ENCODE results near the gene CDSN.

CDSN gene

DNA sequence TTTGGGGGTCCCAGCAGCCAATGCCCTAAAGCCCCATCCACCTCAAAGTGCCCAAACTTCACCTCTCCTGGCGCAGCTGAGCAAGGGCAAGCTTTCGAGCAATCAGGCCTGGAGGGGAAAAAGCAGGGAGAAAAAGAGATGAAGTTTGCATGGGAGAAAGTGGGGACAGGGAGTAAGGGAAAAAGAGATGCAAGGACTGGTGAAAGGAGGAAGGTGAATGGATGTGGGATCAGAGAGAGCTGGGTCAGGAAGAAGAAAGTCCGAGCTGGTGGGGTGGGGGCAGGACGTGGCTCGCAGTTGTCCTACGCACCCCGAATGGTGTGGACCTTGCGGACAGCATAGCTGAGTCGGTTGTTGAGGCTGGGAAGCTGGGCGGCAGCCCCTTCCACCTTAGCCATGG, 25.1 kb upstream of the CDSN start:
- no peak for DNase-seq (ENCODE audit: low spot score)

DNA sequence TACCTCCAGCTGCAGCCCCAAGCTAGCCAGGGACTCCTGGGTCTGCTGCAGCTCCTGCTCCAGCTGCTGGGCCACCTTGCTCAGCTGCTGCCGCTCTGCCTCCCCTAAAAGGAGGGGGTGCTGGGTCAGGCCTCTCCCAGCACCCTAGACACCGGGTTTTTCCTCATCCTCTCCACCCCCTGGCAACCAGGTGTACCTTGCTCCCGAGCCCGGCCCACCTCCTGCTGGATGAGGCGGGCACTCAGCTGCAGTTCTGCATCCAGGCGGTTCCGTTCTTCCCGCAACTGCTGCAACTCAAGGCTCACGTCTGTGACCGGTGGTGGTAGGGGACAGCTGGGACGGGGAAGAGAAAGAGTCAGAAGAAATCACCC, 24.7 kb upstream of the CDSN start:
- no peak for DNase-seq (ENCODE audit: low spot score)

DNA sequence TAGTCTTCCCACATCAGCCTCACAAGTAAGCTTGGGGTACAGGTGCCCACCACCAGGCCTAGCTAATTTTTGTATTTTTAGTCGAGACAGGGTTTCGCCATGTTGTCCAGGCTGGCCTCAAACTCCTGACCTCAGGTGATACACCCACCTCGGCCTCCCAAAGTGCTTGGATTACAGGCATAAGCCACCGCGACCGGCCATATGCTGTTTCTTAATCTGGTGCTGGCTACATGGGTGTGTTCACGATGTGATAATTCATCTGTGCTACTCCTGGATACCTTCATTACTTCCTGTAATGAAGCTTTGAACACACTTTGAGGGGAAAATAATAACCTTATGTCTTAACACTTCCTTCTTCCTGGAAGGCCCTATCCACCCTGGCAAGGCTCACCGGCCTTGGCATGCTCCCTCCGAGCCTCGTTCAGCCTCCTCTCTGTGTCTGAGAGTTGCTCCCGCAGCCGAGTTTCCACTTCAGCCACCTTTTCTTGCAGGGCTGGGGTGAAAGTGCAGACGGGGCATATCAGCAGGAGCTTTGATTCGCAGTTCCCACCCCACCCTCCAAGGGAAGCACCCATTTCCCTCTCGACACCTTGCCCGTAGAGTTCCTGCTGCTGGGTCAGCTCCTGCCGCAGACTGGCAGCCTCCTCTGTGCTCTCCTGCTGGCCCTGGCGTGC, 24.2 kb upstream of the CDSN start:
- no peak for DNase-seq (ENCODE audit: low spot score)

DNA sequence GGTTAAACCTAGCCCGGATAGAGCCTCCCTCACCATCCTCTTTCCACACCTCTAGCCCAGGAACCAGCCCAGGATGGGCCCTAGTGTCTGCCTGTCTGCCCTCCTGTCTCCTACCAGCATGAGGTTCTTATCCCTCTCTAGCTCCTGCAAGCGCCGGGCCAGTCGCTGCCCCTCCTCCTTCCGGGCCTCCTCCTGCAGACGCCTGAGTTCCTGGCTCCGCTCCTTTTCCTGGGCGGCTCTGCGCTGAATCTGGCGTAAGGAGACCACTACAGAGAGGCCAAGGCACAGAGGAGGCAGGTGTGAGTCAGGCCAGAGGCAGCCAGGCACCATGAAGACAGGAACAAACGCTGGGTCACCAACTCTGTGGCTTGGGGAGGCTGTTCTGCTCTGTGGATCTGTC, 22.9 kb upstream of the CDSN start:
- DNase-seq (ENCODE audit: low spot score): peak; percentile 76

DNA sequence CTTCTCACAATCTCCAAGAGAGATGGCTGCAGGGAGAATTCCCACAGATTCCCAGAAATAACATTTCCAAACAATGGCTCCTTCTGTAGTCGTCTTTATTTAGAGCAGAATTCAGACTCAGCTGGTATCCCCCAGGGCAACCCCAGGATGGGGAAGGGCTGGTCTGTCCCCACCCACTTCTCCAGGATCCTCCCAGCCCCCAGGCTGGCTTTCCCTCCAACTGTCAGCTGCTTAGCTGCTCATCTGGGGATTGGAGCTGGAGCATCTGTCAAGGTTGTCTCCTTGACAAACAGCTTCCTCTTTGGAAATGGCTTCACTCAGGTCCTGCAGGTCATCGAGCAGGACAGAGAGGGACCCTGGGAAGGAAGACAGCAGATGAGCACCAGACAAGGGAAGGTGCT, 22.1 kb upstream of the CDSN start:
- DNase-seq (ENCODE audit: low spot score): no peak

DNA sequence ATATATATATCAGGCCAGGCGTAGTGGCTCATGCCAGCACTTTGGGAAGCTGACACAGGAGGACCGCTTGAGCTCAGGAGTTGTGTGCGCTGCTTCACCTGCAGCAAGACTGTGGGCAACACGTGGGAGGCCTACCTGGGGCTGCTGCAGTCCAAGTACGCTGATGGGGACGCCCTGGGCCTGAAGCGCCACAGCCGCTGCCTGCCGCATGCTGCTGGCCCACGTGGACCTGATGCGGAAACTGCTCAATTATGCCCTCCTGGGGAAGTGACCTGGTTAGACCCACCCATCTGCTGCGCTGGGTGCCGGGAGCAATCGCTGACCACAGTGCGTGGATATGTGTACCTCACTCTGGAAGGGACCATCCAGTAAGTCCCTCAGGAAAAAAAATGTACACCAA, 20.4 kb upstream of the CDSN start:
- no peak for DNase-seq (ENCODE audit: low spot score)

DNA sequence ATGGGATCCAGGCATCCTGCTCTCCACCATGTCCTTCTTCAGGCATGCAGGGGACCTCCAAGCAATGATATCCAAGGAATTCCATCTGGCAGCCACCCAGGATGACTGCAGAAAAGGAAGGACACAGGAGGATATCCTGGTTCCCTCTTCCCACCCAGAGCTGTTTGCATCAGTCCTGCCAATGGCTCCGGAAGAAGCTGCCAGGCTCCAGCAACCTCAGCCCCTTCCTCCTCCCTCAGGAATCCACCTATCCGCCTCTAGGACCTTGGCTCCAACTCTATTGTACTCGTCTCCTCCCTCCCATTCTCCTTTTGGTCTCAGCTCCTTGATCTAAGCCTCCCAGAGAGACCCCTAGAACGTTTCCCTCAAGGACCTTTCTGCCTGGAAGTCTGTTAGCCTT, 19.4 kb upstream of the CDSN start:
- no peak for DNase-seq (ENCODE audit: low spot score)

DNA sequence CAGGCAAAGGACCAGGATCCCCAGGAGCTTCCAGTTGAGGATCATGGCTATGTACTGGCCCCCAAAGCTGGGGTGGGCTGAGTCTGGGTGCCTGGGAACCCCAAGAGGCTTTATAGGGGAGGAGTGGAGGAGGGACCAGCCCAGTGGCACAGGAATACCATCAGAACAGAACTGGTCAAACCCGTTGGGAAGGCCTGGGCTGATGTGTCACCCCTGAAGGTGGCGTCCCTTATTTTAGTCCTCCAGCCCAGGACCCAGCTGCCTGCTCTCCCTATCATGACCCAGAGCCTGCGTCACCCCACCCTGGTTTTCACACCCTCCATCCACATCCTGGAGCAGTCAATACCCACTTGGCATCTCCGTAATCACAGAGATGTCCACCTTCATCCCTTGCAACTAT, 18.7 kb upstream of the CDSN start, which contains the start of gene PSORS1C2:
PSORS1C2 (minus strand) TSS at position 85 of the 400 bp plus-strand sequence; CDS start at position 45, 40 bp downstream.
- no peak for DNase-seq (ENCODE audit: low spot score)

DNA sequence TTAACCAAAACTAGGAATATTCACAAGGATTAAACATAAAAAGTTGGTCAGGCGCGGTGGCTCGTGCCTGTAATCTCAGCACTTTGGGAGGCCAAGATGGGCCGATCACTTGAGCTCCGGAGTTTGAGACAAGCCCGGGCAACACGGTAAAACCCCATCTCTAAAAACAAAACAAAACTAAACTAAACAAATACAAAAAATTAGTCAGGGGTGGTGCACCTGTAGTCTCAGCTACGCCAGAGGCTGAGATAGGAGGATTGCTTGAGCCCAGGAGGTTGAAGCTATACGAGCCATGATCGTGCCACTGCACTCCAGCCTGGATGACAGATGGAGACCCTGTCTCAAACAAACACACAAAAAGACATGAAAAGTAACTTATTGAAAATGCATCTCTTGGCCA, 15.5 kb upstream of the CDSN start:
- DNase-seq (ENCODE audit: low spot score): no peak

DNA sequence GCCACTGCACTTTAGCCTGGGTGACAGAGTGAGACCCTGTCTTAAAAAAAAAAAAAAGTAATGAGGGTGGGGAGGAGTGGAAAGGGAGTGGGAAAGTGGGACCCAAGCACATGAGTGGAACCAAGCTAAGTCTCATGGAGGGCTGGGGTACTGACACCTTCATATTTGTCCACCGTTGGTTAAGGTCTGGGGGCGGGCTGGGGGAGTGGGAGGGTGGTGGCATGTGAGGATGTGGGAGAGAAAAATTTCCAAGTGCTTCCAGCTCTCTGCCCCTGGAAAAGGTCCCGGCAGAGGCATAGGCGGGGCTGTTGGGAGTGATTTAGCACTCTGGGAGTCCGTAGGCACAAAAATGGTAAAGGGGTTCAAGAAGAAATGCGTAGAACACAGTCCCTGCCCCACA, 12.6 kb upstream of the CDSN start:
- DNase-seq (ENCODE audit: low spot score): no peak

DNA sequence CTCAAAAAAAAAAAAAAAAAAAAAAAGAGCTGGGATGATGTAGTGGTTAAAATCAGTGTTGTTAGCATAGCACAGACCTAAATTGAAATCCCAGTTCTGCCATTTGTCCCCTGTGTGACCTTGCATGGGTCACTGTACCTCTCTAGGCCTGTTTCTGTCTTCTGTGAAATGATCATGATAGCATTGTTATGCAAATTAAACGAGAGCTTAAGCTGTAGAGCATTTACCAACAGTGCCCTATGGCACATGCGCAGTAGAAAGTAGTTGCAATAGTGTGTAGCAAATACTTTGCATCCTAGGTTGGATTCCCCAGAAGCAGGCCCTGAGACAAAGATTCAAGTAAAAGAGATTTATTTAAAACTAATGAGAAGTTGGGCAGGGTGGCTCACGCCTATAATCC, 11.3 kb upstream of the CDSN start:
- DNase-seq (ENCODE audit: low spot score): no peak

DNA sequence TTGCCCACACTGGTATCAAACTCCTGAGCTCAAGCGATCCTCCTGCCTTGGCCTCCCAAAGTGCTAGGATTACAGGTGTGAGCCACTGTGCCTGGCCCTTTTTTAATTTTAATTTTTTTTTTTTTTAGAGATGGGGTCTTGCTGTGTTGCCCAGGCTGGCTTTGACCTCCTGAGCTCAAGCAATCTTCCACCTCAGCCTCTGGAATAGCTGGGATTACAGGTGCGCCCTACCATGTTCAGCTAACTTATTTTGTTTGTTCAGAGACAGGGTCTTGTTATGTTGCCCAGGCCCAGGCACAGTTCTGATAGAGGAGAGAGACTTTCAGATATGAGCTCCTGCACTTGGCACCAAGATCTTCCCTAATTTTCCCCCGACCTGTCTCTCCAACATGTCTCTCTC, 10.5 kb upstream of the CDSN start:
- no peak for DNase-seq (ENCODE audit: low spot score)

DNA sequence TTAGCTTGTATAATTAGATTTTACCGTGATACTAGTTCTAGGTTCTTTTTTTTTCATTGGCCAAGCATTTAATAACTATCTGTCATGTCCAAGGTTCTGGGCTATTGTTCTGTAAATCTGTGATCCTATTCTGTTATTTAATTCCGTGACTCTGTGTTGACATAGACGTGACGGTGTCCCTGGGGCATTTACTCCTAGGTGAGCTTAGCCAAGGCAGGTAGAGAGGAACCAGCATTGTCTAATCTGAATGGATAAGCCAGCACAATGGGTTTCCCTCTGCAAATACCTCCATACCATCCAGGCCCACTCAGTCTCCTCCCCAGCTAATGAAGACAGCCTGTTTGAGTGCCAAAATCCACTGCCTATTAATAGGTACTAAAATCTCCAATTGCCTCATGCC, 8.9 kb upstream of the CDSN start:
- DNase-seq (ENCODE audit: low spot score): no peak

DNA sequence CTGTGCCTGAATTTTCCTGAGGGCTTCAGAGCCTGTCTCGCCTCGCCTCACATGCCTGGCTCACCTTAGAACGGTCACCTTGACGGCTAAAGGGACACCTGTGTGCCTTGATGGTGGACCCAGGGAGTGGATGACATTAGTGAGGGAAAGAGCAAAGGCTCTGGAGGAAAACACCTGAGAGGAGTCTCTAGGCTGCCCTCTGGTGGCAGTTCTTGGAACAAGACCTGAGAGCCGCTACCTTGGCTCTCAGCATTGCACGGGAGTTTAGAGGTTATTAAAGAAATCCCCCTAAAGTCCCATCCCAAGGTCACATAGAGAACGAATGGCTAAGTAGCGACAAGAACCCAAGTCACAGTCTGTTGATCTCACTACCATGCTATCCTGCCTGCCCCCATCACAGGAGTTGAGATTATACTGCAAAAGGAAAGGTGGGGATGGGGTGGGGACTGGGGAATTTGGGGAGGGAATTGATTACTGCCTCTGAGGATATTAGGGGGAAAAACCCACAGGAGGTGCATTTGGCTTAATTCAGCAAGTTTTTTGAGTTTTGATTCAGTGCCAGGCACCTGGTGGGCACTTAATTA, 7.9 kb upstream of the CDSN start:
- peak; percentile 59 for DNase-seq (ENCODE audit: low spot score)

DNA sequence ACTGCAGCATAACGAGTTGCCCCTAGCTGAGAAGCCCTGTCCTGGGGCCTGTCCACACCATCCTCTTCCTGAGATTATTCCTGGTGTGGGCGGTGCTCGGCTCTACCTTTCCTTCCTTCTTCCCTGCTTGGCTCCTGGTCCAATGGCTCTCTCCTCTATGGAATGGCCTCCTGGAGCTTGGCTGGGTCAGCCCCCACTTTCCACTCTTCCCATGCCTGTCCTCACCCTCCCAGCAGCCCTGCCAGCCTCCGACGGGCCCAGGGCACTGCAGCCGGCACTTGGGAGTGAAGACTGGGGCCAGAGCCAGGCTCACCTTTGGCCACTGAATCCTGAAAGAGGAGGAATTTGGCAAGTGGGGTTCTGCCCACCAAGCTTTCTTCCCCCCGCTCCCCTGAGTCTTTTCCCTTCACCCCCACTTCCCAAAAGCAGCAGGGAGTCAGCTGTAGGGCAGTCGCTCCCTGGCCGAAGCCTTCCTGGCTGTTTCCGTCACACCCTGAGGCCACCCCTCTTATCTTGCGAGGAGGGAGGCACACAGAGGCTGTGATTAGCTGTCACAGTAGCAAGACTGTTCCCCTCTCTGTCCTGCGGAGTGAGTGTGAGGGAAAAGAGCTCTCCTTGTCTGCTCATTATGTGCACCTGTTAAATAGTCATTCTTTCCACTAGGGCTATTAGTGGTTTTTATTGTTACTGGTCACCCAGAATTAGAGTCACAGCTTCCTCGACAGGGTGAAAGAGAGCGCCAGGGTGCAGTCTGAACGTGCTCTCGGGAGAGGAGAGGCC, 6.3 kb upstream of the CDSN start:
- DNase-seq (ENCODE audit: low spot score): no peak

DNA sequence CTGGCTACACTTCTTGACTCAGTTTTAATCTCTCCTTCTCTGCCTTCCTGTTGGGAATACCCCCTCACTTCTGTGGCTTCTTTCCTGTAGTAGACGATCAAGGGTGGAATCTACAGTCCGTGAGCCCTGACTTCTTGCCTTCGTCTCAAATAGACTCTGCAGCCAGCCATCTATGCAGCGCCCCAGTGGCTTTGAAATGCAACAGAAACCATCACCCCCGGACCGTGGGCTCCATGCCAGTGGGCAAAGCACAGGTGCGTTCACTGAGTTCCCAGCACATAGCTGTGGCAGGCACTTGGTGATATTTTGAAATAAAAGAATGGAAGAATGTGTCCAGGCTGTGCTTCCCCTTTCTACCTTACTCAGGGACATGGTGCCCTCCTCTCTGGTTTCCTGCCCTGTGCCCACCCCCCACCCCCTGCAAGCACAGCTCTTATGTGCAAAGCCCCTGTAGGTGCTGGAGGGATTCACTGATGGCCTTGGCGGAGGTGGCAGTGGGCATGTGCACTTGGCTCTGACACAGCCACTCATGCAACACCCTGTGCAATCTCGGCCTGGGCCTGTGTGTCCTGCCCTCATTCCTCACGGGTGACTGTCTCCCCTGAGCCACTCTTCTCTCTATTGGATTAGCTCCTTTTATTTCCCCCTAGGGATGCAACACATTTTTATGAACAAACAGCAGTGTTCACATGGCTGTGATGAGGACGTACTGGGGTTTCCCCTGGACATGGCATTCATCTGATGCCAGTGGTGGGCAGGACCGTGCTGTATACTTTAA, 5.5 kb upstream of the CDSN start:
- DNase-seq (ENCODE audit: low spot score): peak; percentile 60

DNA sequence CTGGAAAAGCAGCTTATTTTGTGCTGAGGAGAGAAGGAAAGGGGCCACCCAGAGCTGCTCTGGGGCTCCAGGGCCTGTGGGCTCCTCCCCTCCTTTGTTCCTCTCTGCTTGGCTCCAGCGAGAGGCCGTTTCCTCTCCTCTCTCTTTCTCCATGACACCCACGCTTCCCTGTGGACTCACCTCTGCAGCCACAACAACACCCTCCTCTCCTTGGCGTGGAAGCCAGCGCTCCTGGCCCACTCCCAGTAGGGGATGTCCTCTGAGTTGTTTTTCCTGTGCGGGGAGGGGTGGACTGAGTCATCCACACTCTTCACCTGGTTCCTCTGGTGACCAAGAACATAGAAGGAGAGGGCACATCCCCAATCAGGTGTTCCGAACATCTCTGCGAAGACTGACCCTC, 4.9 kb upstream of the CDSN start:
- DNase-seq (ENCODE audit: low spot score): no peak

DNA sequence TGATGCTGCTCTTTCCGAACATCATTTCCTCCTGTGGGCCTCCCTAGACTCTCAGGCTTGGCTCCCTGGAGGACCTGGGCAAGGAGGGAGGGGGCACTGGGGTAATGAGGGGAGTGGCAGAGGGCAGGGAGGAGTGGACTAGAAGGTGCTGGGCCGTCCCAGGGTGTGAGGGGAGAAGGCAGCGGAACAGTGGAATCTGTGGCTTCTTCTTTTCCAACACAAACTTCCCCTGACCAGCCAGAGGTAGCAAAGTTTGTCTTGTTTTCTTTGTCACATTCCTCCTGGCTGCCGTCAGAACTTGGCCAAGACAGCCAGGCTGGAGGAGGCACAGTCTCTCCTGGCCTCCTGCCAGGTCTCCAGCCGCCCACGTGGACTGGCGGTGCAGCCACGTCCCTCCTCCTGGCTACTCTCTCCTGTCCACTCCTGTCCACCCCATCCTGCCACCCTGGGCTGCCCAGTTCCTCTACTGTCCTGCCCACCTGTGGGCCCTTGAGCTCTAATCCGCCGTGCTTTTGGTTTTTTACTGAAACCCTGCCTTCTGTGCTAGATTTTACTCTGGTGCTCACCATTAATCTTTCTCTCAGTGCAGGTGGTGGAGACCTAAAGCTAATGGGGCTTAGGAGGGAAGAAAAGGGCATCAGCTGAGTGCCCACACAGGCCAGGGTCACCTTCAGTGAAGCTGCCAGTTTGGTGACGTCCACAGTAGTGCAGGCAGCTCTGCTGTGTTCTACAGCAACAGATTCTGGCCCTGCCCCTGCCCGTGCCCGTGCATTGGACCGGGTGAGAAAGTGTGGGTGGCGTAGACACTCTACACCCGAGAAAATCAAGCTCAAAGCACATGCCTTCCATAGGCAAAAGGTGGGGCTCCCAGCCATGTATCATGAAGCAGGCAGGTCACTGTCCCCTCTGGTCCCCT, 2.8 kb upstream of the CDSN start:
- peak; percentile 84 for DNase-seq (ENCODE audit: low spot score)

DNA sequence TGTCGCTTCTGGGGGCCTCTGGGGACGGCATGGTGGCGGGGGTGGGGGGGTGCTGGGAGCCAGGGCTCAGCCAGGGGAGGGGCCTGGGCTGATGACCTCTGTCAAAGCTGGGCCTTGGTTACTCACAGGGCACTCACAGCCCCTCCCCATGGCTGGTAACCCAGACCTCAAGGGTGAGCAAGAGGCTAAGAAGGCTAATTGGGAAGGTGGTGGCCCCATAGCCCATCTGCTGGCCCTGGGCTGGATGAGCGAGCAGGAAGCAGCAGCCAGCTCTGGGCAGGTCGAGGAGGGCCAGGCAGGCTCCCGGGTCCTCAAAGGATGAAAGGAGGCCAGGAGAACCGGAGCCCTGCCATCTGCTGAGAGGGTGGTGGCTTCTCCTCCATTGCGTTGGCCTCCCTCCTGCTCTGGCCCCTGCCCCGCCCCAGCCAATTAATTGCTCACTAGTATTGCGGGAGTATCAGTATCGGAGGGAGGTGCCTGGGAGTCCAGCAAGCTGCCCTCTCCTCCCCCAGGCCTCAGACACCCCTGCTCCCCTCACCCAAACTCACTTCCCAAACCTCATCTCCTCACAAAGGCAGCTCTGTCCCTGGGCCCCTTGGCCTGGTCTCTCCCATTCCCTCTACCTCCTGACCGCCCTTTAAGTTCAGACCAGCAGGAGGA, 1.0 kb upstream of the CDSN start:
- DNase-seq (ENCODE audit: low spot score): no peak

DNA sequence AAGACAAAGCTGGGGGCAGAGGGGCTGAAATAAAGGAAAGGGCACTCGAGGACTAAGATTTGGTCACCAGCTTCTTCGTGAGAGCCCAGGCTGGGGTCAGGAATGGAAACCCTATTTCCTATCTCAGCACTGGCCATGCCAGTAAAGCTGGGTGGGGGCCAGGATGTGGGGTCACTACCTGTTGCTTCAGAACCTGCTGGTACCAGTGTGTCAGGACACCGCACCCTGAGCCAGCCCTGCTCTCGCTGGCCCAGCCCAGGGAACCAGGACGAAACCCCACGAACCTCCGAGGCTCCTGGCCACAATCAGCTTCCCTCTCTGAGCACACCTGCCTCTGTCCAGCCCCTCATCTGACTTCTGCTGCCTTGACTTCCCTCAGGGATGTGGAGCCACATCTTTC, 2.1 kb downstream of the CDSN start:
- no peak for DNase-seq (ENCODE audit: low spot score)

All from AG08396 (cell line).